Femur (tissue), 1 donor: ENCODE results near the gene VPS11.
"Not testable (repeated sequence)": the region's sequence is repeated elsewhere in the genome, so short reads cannot be mapped to it uniquely, and the experiment has no call there.

Experiments
- DNase-seq: peaks from one replicate; pipeline ENCODE4 v3.0.0-alpha.2; 2017

The VPS11 gene

DNA sequence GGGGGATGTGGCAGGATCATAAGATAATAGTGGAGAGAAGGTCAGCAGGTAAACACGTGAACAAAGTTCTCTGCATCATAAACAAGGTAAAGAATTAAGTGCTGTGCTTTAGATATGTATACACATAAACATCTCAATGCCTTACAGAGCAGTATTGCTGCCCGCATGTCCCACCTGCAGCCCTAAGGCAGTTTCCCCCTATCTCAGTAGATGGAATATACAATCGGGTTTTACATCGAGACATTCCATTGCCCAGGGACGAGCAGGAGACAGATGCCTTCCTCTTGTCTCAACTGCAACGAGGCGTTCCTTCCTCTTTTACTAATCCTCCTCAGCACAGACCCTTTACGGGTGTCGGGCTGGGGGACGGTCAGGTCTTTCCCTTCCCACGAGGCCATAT lies 28.1 kb upstream of the VPS11 start:
- not testable (repeated sequence) for DNase-seq

DNA sequence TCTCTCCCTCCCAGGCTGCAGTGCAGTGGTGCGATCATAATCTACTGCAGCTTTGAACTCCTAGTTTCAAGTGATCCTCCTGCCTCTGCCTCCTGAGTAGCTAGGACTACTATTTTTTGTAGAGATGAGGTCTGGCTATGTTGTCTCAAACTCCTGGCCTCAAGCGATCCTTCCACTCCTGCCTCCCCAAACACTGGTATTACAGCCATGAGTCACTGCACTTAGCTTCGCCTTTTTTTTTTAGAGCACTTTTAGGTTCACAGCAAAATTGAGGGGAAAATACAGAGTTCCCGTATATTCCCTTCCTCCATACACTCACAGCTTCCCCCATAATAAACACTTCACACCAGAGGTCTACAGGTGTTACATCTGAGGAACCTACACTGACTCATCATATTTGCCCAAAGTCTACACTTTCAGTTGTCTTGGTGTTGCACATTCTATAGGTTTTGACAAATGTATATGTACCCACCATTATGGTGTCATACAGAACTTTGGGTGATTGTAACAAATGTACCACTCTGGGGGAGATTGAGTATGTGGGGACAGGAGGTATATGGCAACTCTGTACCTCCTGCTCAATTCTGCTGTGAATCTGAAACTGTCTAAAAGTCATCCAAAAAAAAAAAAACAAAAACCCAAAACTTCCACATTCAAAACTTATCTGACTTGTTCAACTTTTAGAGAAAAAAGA lies 25.6 kb upstream of the VPS11 start:
- no peak for DNase-seq

DNA sequence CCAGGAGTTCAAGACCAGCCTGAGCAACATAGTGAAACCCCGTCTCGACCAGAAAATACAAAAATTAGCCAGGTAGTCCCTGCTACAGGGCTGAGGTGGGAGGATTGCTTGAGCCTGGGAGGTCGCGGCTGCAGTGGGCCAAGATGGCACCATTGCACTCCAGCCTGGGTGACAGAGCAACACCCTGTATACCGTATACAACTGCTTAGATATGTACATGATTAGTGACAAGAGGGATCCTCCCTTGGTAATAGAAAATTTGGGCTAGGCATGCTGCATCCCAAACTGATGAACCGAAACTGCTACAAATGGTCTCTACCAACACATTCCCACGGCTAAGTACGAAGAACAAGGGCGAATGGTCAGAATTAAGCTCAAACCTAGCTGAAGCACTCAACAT lies 24.7 kb upstream of the VPS11 start:
- no peak for DNase-seq

DNA sequence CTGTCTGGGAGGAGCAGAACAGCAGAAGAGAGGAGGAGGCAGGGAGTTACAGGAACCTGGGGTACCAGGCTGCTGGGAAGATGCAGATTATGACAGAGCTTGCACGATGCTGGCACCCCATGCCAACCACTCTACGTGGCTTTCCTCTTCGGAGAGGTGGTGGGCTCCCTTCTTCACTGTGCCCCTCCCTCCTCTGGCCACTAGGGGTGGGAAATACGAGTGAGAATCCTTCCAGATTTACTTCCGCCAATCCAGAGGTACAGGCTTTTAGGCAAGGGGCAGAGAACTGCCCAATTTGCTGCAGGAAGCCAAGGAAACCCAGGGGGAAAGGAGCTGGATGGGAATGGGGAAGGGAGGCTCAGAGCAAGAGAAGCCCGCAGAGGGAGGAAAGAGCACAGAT lies 22.9 kb upstream of the VPS11 start:
- DNase-seq, result no peak

DNA sequence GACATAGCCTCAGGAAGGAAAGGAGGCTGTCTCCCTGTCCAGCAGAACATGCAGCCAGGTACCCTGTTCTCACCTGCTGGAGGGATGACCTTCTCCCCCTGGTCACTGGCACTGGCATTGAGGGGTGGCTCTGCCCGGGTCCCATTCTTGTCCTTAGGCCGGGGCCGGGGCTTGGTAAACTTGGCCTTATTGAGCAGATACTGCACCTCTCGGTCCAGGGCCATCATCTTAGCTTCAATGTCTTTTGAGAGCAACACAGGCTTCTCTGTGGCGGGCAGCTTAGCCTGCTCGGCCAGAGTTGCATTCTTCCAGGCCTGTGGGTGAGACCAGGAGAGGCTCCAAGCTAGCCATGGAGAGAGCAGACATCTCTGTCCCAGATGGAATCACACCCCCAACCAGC lies 21.1 kb upstream of the VPS11 start:
- DNase-seq, result no peak

DNA sequence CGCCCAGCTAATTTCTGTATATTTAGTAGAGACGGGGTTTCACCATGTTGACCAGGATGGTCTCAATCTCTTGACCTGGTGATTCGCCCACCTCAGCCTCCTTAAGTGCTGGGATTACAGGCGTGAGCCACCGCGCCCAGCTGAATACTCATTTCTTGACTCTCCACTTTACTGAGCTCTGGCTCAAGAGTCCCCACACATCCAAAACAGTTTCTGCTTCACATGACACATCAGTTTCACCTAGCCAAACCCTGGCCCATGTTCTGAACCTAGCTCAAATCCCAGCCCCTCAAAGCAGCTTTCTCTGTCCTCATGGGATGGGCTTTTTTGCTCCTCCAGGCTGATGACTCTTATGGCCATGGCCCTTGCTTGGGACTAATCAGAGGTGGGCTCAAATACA lies 20.4 kb upstream of the VPS11 start:
- no peak for DNase-seq

DNA sequence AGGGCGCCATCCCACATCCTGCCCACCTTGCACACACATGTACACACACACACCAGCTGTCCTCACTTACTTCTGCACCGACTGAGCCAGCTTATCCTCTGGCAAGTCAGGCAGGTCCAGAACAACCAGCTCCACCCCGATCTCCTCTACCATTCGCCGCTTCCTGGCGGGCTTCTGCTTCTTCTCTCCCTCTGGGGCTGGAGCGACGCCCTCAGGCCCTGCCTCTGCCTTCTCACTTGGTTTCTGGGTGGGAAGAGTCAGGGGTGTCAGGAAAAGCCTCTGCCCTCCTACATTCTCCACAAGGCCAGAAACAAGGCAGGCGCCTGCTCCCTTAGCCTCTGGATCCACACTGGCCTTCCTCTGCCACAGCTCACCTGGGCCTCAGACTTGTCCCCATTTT lies 19.0 kb upstream of the VPS11 start:
- DNase-seq, result no peak

DNA sequence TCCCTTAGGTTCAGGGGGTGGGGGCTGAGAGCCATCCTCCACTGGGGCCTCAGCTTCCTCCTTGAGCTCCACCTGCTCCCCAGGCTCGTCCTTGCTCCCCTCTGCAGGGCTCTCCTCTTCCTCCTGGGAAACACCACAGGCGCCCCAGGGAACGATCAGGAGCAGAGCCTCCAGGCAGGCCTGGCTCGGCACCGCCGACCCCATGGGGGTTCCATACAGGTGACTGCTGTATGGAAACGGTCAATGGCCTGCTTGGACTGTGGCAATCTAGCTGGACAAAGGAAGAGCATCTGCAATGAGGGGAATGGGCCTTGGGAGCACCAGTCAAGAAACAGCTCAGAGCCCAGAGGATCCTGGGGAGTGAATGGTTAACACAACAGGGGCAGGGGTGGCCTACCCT lies 18.5 kb upstream of the VPS11 start:
- no peak for DNase-seq

DNA sequence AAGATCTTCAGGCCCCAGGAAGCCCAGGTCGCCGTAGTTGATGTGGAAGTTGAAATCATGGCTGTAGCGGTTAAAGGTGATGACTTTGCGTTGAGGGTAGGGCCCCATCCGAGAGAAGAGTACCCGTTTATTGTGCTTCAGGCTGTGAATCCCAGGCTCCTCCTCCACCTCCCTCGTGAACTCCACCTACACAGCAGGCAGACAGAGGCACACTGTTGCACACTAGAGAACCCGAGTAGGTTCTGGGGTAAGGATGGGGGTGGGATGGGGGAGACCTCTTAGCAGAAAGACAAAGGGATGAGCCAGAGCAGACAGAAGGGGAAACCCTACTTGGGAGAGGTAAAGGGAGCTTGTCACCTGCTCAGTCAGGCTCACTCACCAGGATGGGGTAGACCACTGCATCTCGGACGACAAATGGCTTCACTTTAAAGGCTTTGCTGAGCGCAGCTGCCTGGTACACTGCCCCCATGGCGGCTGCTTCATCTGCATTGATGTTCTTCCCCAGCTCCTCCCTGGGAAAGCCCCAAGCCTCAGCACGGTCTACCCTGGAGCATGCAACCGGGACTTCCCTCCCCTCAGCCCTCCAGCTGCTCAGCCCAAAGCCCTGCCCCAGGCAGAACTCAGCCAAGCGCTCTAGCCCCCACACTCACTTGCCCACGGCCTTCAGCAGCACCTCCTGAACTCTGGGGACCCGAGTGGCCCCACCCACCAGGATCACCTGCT lies 16.0 kb upstream of the VPS11 start:
- no peak for DNase-seq

DNA sequence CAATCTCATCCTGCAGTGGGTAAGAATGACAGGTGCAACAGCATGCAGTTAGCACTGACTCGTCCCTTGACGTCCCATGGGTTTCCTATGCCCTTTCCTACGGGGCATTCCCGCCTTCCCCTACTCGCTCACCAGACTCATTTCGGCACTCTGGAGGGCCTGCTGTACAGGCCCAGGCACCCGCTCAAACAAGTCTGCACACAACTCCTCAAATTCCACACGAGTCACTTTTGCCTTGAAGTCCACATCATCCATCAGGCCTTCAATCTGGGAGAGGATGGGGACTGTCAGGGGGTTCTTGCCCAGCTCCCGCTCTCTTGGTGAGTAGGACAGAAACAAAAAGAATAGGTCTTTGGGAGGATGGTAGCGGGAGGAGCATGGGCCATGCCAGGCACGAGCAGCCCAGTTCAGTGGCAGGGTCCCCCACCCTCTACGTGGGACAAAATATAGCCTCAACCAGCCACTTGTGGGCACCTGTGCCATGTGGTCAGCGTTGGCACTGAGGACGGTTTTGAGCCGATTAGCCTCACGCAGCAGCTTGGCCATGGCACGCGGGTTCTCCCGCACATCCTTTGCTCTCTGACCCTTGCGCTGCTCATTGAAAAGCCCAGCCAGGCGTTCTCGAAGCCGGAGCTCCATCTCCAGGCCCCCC lies 15.3 kb upstream of the VPS11 start:
- DNase-seq, result no peak

DNA sequence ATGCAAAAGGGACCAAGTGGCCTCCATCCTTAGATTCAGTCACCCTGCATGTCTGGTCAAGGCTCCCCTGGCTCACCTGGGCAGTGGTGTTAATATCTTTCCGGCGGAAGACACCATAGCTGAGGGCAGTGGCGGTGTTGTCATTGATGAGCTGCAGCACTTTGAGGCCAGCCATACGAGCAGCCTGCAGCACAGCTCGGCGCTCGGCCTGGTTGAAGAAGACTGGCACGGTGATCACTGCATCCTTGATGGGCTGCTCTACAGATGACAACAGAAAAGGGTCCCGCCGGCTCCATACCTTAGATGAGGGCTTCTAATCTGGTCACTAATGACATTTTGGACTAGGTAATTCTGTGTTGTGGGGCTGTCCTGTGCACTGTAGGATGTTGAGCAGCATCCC lies 13.2 kb upstream of the VPS11 start:
- DNase-seq, result no peak

DNA sequence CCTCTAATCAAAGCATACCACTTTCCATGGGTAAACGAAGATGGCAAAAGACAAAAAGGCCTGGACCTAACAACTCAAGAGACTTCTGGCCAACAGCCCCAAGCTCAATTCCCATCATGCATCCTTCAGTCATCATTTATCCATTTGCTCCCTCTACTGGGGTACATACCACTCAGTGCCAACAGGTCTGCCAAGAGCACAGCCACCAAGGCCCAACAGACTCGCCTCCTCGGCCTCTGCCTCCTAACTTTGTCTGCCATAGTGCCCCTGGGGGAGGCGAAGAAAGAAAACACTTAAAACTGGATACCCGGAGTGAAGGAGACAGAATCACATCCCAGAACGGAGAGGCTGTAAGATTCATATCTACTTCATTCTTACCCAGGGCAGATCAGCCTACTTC lies 11.7 kb upstream of the VPS11 start:
- DNase-seq, result no peak

DNA sequence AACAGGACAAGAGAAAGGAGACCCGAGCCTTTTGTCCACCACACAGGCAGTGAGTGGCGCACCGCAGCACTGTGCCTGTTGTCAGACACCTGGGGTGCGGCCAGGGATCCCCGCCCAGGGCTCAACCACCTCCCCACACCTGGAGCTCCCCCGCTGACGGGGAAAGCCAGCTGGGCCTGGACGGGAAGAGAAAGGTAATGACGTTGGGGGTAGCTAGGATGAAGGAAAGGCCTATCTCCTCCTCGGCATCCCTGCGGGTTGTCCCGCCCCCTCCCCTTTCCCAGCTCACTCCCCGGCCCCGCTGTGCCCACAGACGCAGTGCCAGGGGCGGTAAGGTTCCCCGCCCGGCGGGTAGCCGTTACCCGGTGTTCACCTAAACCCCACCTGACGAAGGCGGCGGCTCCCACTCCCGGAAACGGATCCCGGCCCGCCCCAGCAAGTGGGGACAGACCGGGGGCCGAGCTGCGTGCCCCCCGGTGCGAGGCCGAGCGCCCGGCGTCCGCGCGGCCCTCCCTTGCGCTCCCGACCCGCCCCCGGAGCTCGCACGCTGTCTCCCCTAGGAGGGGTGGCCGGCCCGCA lies 11.1 kb upstream of the VPS11 start:
- DNase-seq, result no peak

DNA sequence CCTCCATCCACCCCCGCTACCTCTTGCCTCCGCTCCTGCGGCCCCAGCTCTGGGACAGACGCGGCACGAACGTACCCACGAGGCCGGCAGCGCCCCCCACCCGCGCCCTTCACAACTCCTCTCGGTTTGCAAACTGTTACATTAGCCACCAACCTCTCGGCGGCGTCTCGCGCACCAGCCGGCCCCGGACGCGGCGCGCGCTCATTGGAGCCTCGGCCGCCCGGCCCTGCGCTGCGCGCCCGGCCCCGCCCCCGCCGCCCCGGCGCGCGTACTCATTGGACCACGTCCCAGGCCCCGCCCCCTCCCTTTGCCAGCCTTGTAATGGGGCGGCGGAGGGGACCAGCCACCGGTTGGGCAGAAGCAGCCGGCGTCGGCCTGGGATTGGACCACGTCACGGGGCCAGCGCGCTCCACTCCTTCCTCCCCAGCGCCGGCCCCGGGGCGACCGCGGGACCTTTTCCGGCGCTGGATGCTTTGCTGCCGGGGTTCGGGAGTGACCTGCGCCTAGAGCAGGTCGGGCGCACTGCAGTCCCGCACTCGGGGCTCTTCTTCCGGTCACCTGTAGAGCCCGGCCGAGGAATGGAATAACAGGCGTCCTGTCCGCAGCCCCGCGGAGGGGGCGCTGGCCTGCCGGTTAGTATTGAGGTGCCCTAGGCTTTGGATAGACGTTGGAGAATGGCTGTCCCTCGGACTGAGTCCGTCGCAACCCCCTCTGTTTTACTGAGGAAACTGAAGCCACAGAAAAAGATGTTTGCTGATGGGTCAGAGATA lies 10.4 kb upstream of the VPS11 start, which contains the start of gene HYOU1:
Gene HYOU1 (minus strand): TSS at position 206 of the 770 bp plus-strand sequence. CDS start 1,045 bp downstream, outside the sequence.
- DNase-seq, result peak; percentile 98

DNA sequence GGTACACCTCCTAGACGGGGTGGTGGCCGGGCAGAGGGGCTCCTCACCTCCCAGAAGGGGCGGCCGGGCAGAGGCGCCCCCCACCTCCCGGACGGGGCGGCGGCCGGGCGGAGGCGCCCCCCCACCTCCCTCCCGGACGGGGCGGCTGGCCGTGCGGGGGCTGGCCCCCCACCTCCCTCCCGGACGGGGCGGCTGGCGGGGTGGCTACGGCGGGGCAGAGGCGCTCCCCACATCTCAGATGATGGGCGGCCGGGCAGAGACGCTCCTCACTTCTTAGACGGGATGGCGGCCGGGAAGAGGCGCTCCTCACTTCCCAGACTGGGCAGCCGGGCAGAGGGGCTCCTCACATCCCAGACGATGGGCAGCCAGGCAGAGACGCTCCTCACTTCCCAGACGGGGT lies 8.5 kb upstream of the VPS11 start:
- not testable (repeated sequence) for DNase-seq

DNA sequence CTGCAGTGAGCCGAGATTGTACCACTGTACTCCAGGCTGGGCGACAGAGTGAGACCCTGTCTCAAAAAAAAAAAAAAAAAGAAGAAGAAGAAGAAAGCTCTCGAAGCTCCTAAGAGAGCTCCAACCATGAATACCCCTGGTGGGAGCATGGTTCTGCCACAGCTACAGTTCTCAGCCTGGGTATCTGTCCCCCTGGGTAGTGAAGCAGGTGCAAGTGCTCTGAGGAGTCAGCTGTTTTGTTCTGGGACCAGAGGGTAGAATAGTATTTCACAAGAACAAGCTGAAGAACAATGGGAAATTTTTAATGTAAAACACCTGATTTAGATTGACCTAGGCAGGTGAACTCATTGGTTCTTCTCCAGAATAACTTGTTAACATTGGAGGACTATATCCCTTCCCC lies 6.4 kb upstream of the VPS11 start:
- DNase-seq, result no peak

DNA sequence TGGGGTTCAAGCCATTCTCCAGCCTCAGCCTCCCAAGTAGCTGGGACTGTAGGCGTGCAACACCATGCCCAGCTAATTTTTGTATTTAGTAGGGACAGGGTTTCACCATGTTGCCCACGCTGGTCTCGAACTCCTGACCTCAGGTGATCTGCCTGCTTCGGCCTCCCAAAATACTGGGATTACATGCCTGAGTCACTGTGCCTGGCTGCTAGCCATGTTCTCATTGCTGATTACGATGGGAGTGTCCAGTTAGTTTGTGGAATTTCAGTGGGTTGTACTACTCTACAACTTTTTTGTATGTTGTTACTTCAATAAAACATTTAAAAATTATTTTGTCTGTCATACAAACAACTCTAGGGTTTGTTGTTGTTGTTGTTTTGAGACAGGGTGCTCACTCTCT lies 4.8 kb upstream of the VPS11 start:
- no peak for DNase-seq

DNA sequence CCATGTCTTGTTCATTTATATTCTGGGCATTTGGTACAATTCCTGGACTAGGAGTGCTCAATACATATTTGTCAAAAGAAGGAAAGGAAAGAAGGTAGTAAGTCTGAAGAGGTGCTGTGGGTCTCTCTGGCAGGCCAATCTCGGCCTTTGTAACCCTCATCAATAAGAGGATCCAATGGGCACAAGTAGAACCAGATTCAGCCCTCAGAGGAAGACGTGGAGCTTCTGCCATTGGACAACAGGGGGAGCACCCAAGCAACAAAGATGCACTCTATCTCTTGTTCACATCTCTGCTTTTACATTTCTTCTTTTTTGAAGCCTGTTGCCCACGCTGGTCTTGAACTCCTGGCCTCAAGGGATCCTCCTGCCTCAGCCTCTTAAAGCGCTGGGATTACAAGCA lies 2.2 kb upstream of the VPS11 start:
- no peak for DNase-seq

DNA sequence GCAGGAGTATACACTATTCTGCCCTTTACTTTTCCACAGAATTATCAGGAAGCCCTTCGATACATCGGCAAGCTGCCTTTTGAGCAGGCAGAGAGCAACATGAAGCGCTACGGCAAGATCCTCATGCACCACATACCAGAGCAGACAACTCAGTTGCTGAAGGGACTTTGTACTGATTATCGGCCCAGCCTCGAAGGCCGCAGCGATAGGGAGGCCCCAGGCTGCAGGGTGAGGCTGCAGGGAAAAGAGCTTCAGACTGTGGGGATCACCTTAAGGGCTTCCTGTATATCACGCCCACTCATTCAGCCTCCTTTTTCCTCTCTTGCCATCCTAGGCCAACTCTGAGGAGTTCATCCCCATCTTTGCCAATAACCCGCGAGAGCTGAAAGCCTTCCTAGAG lies 10.2 kb downstream of the VPS11 start:
- DNase-seq, result no peak

DNA sequence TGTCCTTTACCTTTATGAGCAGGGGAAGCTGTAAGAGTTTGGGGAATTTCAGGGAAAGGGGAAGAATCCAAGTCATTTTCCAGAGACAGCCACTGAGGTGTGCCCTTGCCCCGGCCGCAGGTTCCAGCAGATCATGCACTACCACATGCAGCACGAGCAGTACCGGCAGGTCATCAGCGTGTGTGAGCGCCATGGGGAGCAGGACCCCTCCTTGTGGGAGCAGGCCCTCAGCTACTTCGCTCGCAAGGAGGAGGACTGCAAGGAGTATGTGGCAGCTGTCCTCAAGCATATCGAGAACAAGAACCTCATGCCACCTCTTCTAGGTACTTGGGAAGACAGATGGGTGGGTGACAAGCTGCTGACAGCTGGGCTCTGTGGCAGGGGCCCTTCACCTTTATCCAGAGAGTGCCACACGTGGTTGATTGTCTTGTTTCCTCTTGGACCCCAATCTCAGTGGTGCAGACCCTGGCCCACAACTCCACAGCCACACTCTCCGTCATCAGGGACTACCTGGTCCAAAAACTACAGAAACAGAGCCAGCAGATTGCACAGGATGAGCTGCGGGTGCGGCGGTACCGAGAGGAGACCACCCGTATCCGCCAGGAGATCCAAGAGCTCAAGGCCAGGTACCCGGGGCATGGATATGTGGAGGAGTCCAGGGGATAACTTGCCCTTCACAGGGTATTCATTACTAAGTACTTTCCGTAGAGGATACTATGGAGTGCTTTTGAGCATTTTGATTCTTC lies 11.2 kb downstream of the VPS11 start:
- DNase-seq, result no peak

DNA sequence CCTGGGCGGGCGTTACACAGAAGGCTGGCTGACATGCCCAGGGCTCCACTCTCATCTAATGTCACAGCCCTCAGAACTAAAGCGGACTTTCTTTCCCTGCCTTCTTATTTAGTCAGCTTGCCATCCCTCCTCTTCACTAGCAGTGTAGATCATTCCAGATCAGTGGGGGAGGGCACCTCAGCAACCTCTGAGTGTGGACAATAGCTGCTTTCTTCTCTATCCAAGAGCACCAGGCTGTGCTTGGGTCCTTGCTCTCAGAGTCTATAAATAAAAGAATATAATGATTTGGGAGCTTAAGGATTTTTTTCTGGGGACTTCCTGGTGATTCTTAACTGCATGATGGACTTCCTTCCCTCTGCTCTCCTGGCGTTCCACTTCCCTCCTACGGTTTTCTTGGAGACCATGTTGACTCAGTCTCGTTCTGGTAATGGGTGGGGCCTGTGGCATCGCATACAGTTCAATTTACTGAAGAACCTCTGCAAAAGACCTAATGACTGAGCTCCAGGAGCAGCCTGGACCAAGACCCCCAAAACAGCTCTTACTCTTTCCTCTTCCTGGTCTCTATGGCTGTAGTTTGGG lies 14.2 kb downstream of the VPS11 start:
- DNase-seq, result no peak
